Heart left ventricle (tissue), 16 donors: ENCODE data around the gene HCK. TPM values are rescaled to one million over a fixed set of nuclear protein-coding genes. Genes with fewer than 3 reads are reported as not detected.

ENCODE experiments used
- ATAC-seq, 4 donors: fragments of 200-7000 bp; cut with Tn5 transposase; one replicate each; pipeline ENCODE4 v1.9.1; 2020 to 2022; ENCODE audit warnings: moderate library complexity in 4 of 4, mild to moderate bottlenecking in 3 of 4, moderate number of reproducible peaks in 1 of 4
- DNase-seq, 5 donors: peaks; one replicate each; pipeline ENCODE4 v3.0.0-alpha.2; 2020
- H3K27ac ChIP-seq, 12 donors: fragments of 200-600 bp; sonication (generic) in 4 of 12; one replicate each; pipeline versions ENCODE4 v1.5.0 to v1.8.0; 2016 to 2022; ENCODE audit warnings: mild to moderate bottlenecking in 2 of 12
- H3K27me3 ChIP-seq, 9 donors: fragments of 200-600 bp; sonication (generic) in 2 of 9; one replicate each; pipeline versions ENCODE4 v1.5.1 to v1.8.0; 2016 to 2022; ENCODE audit warnings: mild to moderate bottlenecking in 3 of 9
- H3K36me3 ChIP-seq, 9 donors: fragments of 200-600 bp; sonication (generic) in 2 of 9; one replicate each; pipeline versions ENCODE4 v1.5.0 to v1.8.0; 2018 to 2022; ENCODE audit warnings: mild to moderate bottlenecking in 2 of 9
- H3K4me1 ChIP-seq, 12 donors: fragments of 200-600 bp; sonication (generic) in 4 of 12; one replicate each; pipeline versions ENCODE4 v1.5.0 to v1.8.0; 2016 to 2022; ENCODE audit warnings: mild to moderate bottlenecking in 3 of 12
- H3K4me3 ChIP-seq, 12 donors: fragments of 200-600 bp; sonication (generic) in 4 of 12; one replicate each; pipeline versions ENCODE4 v1.5.0 to v1.8.0; 2017 to 2022; ENCODE audit warnings: mild to moderate bottlenecking in 9 of 12, moderate library complexity in 4 of 12
- H3K9me3 ChIP-seq, 12 donors: fragments of 200-600 bp; sonication (generic) in 4 of 12; one replicate each; pipeline versions ENCODE4 v1.5.0 to v1.8.0; 2016 to 2022; ENCODE audit warnings: mild to moderate bottlenecking in 1 of 12
- POLR2A ChIP-seq, 2 donors: fragments of 450-650 bp; IDR thresholded peaks; one replicate each; pipeline ENCODE4 v1.6.1; 2017; ENCODE audit warnings: antibody characterized with exemption in 2 of 2, mild to moderate bottlenecking in 2 of 2, moderate library complexity in 2 of 2
- WGBS, 4 donors: extraction: QIAGEN DNeasy Blood & Tissue Kit in 2 of 4; methylation state at CpG; one replicate each; pipeline versions ENCODE4 v1.1.5 to v1.1.7; 2013 to 2018; 5-methylcytosine and 5-hydroxymethylcytosine counted together
- intact Hi-C, 10 donors: fragments of 100-400 bp; cut with DNase I; formaldehyde crosslinking; loops; one replicate each; pipeline versions ENCODE4 v1.11.1 to v1.14.2; 2022
- polyA plus RNA-seq, 2 donors: library from polyadenylated mRNA; stranded (reverse); fragments of 200-250 nt; gene quantifications; one replicate each; pipeline ENCODE4 v1.2.3, GENCODE V29; 2013
- total RNA-seq, 9 donors: library from RNA; depleted of rRNA in 2 of 9; stranded (reverse); fragments of >200 nt in 2 of 9; fragmentation: NEBNext Ultra II Directional in 3 of 9; extraction: Animal tissue kit (Norgen Biotek cat#: 25700) in 3 of 9; gene quantifications; one replicate each; pipeline versions ENCODE4 v1.1.0 to v1.2.4, GENCODE V29; 2016 to 2023
- TF ChIP-seq, protein P1 (sequence below), 12 donors: fragments of 200-600 bp; sonication (generic) in 4 of 12; IDR thresholded peaks; one replicate each; pipeline versions ENCODE4 v1.5.0 to v1.8.0; 2018 to 2022; ENCODE audit warnings: antibody characterized with exemption in 12 of 12, mild to moderate bottlenecking in 5 of 12
- donor health status: ischemic (EF 13 %, LVEDD 7.1; RV severe dilation, severe dysfunction).
- donor health status: healthy with polysubstance abuse.
- donor health status: DM: no; HTN: yes; CAD: no.
- donor health status: DM: no; HTN: no; CAD: no.
- donor health status: ischemic (EF 25% LVEDD 6.9; RV normal size, moderate dysfunction).
- donor health status: ischemic (EF 25% LVEDD 5.7; RV mildly dilated, moderate dysfunction).
- donor health status: healthy.
- donor health status: DM: yes; HTN: yes; CAD: no.
- donor health status: ischemic (EF 35%, LVEDD 5.7; RV mildly dilated, moderate dysfunction).
- donor health status: nonischemic (EF 11% LVEDD 7.7; RV severe dilation, severe dysfunction).
- donor health status: DM: yes; HTN: yes; CAD: no.
- donor health status: PGD.
- donor health status: ischemic (EF 29% LVEDD 5.4; RV normal size, mild dysfunction).
- donor health status: nonischemic (EF 23%, LVEDD 6.1; RV moderate dilation, normal function).

The HCK gene
- total and polyA plus RNA-seq, 11 donors = 1.4 to 52.0 (median 4.4) TPM

DNA sequence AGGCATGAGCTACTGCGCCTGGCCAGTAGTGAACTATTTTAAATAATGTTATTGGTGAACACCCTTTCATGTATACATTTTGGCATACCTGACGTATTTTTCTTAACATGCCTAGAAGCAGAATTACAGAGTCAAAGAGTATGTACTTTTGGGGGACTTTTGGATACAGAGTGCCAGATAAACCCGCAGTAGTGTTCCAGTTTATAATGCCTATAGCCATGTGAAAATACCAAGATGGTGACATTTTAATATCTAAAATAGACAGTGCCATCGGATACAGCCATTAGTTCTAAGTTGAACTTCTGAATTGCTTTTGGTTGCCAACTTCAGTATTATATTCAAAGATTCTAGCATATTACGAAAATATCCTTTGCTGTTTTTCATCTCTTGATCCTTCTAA is 77.8 kb downstream of the HCK start:
- WGBS, 4 donors = 90 to 96% (median 94%) methylated on average over 5 of the region's 5 CpGs

GRCh38 chr20:32130352-32130751 is 78.3 kb downstream of the HCK start:
- no peak for DNase-seq
- H3K36me3 ChIP-seq = peaks cover 0 to 35% (median 18%) of the 10 kb centered on the region in 9 donors
- peaks cover 0 to 14% (median 2%) of the 10 kb centered on the region in 12 donors for H3K4me1 ChIP-seq
- TF ChIP-seq, protein P1, sequence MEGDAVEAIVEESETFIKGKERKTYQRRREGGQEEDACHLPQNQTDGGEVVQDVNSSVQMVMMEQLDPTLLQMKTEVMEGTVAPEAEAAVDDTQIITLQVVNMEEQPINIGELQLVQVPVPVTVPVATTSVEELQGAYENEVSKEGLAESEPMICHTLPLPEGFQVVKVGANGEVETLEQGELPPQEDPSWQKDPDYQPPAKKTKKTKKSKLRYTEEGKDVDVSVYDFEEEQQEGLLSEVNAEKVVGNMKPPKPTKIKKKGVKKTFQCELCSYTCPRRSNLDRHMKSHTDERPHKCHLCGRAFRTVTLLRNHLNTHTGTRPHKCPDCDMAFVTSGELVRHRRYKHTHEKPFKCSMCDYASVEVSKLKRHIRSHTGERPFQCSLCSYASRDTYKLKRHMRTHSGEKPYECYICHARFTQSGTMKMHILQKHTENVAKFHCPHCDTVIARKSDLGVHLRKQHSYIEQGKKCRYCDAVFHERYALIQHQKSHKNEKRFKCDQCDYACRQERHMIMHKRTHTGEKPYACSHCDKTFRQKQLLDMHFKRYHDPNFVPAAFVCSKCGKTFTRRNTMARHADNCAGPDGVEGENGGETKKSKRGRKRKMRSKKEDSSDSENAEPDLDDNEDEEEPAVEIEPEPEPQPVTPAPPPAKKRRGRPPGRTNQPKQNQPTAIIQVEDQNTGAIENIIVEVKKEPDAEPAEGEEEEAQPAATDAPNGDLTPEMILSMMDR (IDR thresholded peaks at IDR 0.05) = no peak
- TF ChIP-seq POLR2A (IDR thresholded peaks at IDR 0.05) = no peak
- no peak for ATAC-seq
- 41 to 90% (median 64%) methylated on average over 2 of the region's 2 CpGs for WGBS, 4 donors
- no peak overlapping the region for H3K4me3 ChIP-seq
- H3K27ac ChIP-seq = no peak overlapping the region
- H3K9me3 ChIP-seq = no peaks in the 10 kb centered on the region
- no peaks in the 10 kb centered on the region for H3K27me3 ChIP-seq
- intact Hi-C loops = loop anchor here in 1 of 10 donors (10.0 kb wide), 1 partner anchor 56 kb away; no protein-coding TSS in a partner anchor

More for the DNA sequence above, 77.8 kb downstream of the HCK start:
- Histone ChIP-seq H3K27me3 (no peaks in the 10 kb centered on the region), H3K4me3 (no peak overlapping the region), H3K36me3 (peaks cover 0 to 36% (median 15%) of the 10 kb centered on the region in 9 donors), H3K9me3 (no peaks in the 10 kb centered on the region), H3K4me1 (peaks cover 0 to 14% (median 2%) of the 10 kb centered on the region in 12 donors), H3K27ac (no peak overlapping the region)
- DNase-seq (no peak), ATAC-seq (no peak)
- TF ChIP-seq, protein P1 (IDR thresholded peaks at IDR 0.05) = no peak
- TF ChIP-seq POLR2A (IDR thresholded peaks at IDR 0.05) = no peak
- intact Hi-C loops = loop anchor here in 1 of 10 donors (10.0 kb wide), 1 partner anchor 55 kb away; no protein-coding TSS in a partner anchor

DNA sequence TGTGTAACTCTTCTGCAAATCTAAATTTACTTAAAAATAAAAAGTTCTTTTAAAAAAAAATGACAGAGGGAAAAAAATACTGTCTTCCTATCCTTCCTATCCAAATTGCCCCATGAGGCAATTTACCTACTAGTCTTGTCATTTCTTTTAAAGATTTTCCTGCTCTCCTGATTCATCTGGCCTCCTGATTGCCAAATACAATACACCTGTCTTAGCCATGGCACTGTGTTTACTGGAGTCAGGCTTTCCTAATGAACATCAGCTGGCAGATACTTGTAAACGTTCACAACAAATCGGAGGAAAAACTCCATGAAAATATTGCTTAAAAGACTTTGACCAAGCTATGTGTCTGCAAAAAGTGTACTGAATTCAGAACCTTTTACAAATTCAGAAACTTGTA is 78.9 kb downstream of the HCK start:
- ATAC-seq (no peak), DNase-seq (no peak)
- no peak for TF ChIP-seq POLR2A (IDR thresholded peaks at IDR 0.05)
- TF ChIP-seq, protein P1 (IDR thresholded peaks at IDR 0.05) = no peak
- Histone ChIP-seq H3K4me1 (peaks cover 0 to 14% (median 2%) of the 10 kb centered on the region in 12 donors), H3K27me3 (no peaks in the 10 kb centered on the region), H3K36me3 (peaks cover 0 to 41% (median 19%) of the 10 kb centered on the region in 9 donors), H3K4me3 (no peak overlapping the region), H3K9me3 (no peaks in the 10 kb centered on the region), H3K27ac (no peak overlapping the region)
- intact Hi-C loops = loop anchor here in 1 of 10 donors (10.0 kb wide), 1 partner anchor 56 kb away; no protein-coding TSS in a partner anchor
- WGBS, 4 donors = 37 to 88% (median 61%) methylated on average over 2 of the region's 2 CpGs

GRCh38 chr20:32132911-32133549 is 81.0 kb downstream of the HCK start:
- Histone ChIP-seq H3K4me3 (no peak overlapping the region), H3K27ac (no peak overlapping the region), H3K9me3 (no peaks in the 10 kb centered on the region), H3K36me3 (peaks cover 0 to 58% (median 40%) of the 10 kb centered on the region in 9 donors), H3K4me1 (peaks cover 0 to 14% (median 2%) of the 10 kb centered on the region in 12 donors), H3K27me3 (no peaks in the 10 kb centered on the region)
- no peak for ATAC-seq
- TF ChIP-seq POLR2A (IDR thresholded peaks at IDR 0.05) = no peak
- TF ChIP-seq, protein P1 (IDR thresholded peaks at IDR 0.05) = no peak
- intact Hi-C loops = loop anchor here in 1 of 10 donors (10.0 kb wide), 1 partner anchor 58 kb away; no protein-coding TSS in a partner anchor
- 89 to 98% (median 97%) methylated on average over 10 of the region's 10 CpGs for WGBS, 4 donors
- DNase-seq = no peak
